ENCODE measurements around the gene RETREG3.

RETREG3 gene

GRCh38 chr17:42618442-42619150 lies 9.4 kb upstream of the RETREG3 start:
- H3F3A ChIP-seq (ENCODE audit: insufficient read depth, low read length): peaks cover 32% of the 10 kb centered on the region
- no peaks in the 10 kb centered on the region for H3K9me3 ChIP-seq (replicated peaks; ENCODE audit: insufficient read depth, low read length)
- H2AFZ ChIP-seq (ENCODE audit: low read length): peak overlapping the region; percentile 5
- no peaks in the 10 kb centered on the region for H3K9me2 ChIP-seq (replicated peaks; ENCODE audit: insufficient read depth, low read length)
- no peaks in the 10 kb centered on the region for H3K27me3 ChIP-seq (replicated peaks; ENCODE audit: insufficient read depth, low read length)
- peaks cover 18% of the 10 kb centered on the region; the same call in 1 of the 2 replicates for H3K79me2 ChIP-seq (ENCODE audit: low read length)
- peak overlapping the region; percentile 93 for H3K4me2 ChIP-seq (ENCODE audit: low read depth, low read length)
- peak overlapping the region; percentile 97 for H3K27ac ChIP-seq (ENCODE audit: low read length)
- no peaks in the 10 kb centered on the region for H4K20me1 ChIP-seq (ENCODE audit: insufficient read depth, low read length)
- DNase-seq: peak; percentile 97
- TF ChIP-seq EZH2phosphoT487 (IDR thresholded peaks at IDR 0.05; ENCODE audit: low read length) (no peak), EZH2 (optimal IDR thresholded peaks at IDR 0.05; ENCODE audit: low read depth, low read length) (no peak), CTCF (IDR thresholded peaks at IDR 0.05; ENCODE audit: low read length) (peak; percentile 58)
- H3K4me3 ChIP-seq (ENCODE audit: low read length): peak overlapping the region; percentile 43
- peak overlapping the region; percentile 71 for H3K9ac ChIP-seq (ENCODE audit: low read length)
- peaks cover 4% of the 10 kb centered on the region; the same call in 1 of the 2 replicates for H3K36me3 ChIP-seq (replicated peaks; ENCODE audit: insufficient read depth, low read length)
- peaks cover 27% of the 10 kb centered on the region for H3K4me1 ChIP-seq (ENCODE audit: low read length)

DNA sequence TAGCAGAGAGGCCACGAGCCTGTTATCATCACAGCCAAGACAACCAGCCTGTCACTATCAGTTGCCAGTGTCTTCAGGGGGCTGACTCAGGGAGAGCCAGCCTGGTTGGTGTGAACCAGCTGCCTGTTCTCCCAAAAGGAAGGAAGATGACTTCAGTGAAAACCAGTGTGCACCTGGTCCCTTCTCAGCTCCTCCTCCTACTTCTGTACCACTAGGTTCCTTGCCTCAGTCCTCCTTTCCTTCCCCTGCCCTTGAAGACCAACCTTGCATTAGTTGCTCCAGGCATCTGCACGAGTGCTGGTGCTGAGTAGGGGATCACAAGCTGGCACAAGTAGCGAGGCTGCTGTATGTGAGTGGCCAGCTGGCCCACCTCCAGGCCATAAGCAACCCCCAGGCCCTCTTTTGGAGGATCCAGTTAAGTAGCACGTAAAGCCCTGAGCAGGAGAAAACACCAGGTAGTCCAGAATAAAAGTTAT lies 8.8 kb upstream of the RETREG3 start:
- H2AFZ ChIP-seq (ENCODE audit: low read length): no peak overlapping the region
- H3K4me2 ChIP-seq (ENCODE audit: low read depth, low read length): peak overlapping the region; percentile 93
- TF ChIP-seq CTCF (IDR thresholded peaks at IDR 0.05; ENCODE audit: low read length) (no peak), EZH2 (optimal IDR thresholded peaks at IDR 0.05; ENCODE audit: low read depth, low read length) (no peak), EZH2phosphoT487 (IDR thresholded peaks at IDR 0.05; ENCODE audit: low read length) (no peak)
- peaks cover 27% of the 10 kb centered on the region for H3K4me1 ChIP-seq (ENCODE audit: low read length)
- H3F3A ChIP-seq (ENCODE audit: insufficient read depth, low read length): peaks cover 32% of the 10 kb centered on the region
- DNase-seq: peak; percentile 88
- peaks cover 4% of the 10 kb centered on the region; the same call in 1 of the 2 replicates for H3K36me3 ChIP-seq (replicated peaks; ENCODE audit: insufficient read depth, low read length)
- H3K79me2 ChIP-seq (ENCODE audit: low read length): peaks cover 23% of the 10 kb centered on the region
- peak overlapping the region; percentile 71 for H3K9ac ChIP-seq (ENCODE audit: low read length)
- no peaks in the 10 kb centered on the region for H3K9me2 ChIP-seq (replicated peaks; ENCODE audit: insufficient read depth, low read length)
- H3K9me3 ChIP-seq (replicated peaks; ENCODE audit: insufficient read depth, low read length): no peaks in the 10 kb centered on the region
- H3K27me3 ChIP-seq (replicated peaks; ENCODE audit: insufficient read depth, low read length): no peaks in the 10 kb centered on the region
- H3K27ac ChIP-seq (ENCODE audit: low read length): peak overlapping the region; percentile 97
- H3K4me3 ChIP-seq (ENCODE audit: low read length): peak overlapping the region; percentile 43
- H4K20me1 ChIP-seq (ENCODE audit: insufficient read depth, low read length): no peaks in the 10 kb centered on the region

DNA sequence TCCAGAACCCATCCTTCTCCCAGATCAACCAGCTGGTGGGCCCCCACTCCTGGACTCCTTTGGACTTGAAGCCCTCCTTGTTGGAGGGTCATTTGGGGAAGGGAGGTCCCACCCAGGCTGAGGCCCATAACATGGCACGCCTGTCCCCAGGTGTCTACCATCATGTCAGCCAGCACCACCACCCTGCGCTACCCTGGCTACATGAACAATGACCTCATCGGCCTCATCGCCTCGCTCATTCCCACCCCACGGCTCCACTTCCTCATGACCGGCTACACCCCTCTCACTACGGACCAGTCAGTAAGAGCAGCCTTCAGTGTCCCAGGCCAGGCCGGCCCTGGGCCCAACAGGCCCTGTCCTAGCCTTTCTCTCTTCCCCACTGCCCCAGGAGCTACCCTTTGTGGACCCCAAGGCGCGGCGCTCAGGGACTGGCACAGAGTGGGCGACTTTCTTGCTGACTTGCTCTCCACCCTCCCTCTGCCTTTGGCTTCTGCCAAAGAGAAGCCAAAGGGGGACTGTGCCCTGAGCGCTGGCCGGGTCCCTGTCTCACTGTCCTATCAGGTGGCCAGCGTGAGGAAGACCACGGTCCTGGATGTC lies 4.6 kb upstream of the RETREG3 start:
- Histone ChIP-seq H3K4me3 (ENCODE audit: low read length) (no peak overlapping the region), H3F3A (ENCODE audit: insufficient read depth, low read length) (peaks cover 28% of the 10 kb centered on the region), H3K9me2 (replicated peaks; ENCODE audit: insufficient read depth, low read length) (no peaks in the 10 kb centered on the region), H3K9me3 (replicated peaks; ENCODE audit: insufficient read depth, low read length) (no peaks in the 10 kb centered on the region), H2AFZ (ENCODE audit: low read length) (no peak overlapping the region), H3K79me2 (ENCODE audit: low read length) (peaks cover 57% of the 10 kb centered on the region), H3K9ac (ENCODE audit: low read length) (no peak overlapping the region), H3K27me3 (replicated peaks; ENCODE audit: insufficient read depth, low read length) (no peaks in the 10 kb centered on the region), H3K4me2 (ENCODE audit: low read depth, low read length) (no peak overlapping the region), H3K27ac (ENCODE audit: low read length) (no peak overlapping the region), H4K20me1 (ENCODE audit: insufficient read depth, low read length) (no peaks in the 10 kb centered on the region), H3K36me3 (replicated peaks; ENCODE audit: insufficient read depth, low read length) (peaks cover 4% of the 10 kb centered on the region; the same call in 1 of the 2 replicates), H3K4me1 (ENCODE audit: low read length) (peaks cover 14% of the 10 kb centered on the region)
- TF ChIP-seq EZH2phosphoT487 (IDR thresholded peaks at IDR 0.05; ENCODE audit: low read length): no peak
- no peak for TF ChIP-seq CTCF (IDR thresholded peaks at IDR 0.05; ENCODE audit: low read length)
- TF ChIP-seq EZH2 (optimal IDR thresholded peaks at IDR 0.05; ENCODE audit: low read depth, low read length): no peak
- DNase-seq: no peak

All from MM.1S (cell line).